CD1c-positive myeloid dendritic cell (primary cell): ENCODE measurements around the gene RAB43.

Experiments used
- DNase-seq: peaks from one replicate; pipeline ENCODE4 v3.0.0-alpha.2; 2016; ENCODE audit errors: extremely low spot score

The RAB43 gene

GRCh38 chr3:129061023-129061887 is 60.3 kb downstream of the RAB43 start:
- DNase-seq, result no peak

DNA sequence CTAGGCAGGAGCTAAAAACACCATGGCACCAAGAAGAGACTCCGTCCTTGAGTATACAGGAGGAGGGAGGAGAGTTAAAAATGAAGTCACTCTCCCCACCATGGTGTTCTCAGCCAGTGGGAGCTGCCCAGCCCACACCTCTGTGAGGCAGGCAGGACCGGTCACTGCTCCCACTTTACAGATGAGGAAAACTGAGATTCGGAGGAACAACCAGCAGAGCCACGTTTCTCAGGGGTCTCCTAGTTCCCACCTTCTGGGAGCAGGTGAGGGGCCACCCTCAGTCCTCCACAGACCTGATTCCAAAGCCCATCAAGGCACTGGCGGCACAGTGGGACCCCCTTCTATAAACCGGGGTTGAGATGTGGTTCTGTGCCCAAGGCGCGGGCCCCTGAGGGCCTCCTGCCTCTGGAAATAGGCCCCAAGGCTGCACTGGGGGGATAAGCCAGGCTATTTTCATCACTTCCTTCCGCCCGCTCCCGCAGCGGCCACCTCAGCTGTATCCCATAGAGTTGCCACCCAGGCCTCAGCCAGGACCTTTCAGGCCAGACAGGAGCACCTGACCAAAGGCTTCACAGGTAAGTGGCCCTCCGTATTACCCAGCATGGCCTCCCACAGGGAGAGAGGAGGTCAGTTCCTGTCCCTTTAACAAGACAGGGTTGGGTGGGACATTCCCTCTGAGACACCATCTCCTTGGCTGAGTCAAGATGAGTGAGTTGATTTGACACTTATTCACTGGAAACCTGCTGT is 61.2 kb downstream of the RAB43 start, which contains the start of gene GP9:
GP9 (plus strand) TSS at position 504 of the 747 bp plus-strand sequence. CDS start 961 bp downstream, outside the sequence.
- no peak for DNase-seq

DNA sequence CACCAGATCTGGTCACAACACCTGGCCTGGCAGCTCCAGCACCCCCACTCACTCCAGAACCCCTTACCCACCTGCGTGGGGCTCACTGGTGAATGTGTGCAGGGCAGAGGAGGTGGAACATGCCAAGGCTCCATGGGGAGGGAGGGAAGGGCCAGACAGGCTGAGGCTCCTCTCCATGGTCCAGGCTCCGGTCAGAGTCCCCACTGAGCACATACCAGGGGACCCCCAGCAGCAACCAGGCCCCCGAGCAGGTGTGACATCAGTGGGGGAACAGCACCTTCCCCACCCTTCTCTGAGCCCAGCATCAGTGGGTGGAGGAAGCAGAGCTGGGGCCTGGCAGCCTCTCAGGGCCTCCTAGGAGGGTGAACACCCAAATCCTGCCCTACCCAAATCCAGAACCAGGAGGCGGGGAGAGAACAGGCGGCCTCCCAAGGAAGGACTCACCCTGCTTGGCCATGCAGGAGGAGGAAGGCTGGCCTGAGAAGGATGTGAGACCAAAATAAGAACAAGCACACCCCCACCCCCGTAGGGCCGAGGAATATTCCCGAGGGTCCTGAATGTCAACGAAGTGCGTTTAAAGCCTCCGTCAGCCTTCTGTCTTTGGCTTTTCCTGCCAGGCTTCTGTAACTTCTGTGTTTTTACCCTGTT is 62.2 kb downstream of the RAB43 start:
- DNase-seq, result no peak

- DNase-seq, result no peak
Observed at GRCh38 chr3:129058441-129059200, 63.0 kb downstream of the RAB43 start.

DNA sequence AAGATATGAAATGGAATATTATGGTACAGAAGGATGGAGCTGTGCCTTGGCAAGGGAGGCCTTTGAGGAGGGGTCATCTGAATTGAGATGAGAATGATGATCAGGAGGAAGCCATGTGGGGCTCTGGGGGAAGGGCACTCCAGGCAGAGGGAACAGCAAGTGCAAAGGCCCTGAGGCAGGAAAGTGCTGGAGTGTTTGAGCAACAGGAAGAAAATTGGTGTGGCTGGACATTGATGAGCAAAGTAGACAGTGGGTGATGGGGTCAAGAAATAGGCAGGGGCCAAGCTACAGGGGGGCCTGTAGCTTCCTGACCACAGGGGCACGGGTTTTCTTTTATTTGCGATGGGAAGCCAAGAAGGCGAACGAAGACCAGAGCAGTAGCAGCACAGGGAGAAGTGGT is 64.4 kb downstream of the RAB43 start:
- DNase-seq, result no peak

- no peak for DNase-seq
Observed at GRCh38 chr3:129056451-129057173, 65.0 kb downstream of the RAB43 start.

DNA sequence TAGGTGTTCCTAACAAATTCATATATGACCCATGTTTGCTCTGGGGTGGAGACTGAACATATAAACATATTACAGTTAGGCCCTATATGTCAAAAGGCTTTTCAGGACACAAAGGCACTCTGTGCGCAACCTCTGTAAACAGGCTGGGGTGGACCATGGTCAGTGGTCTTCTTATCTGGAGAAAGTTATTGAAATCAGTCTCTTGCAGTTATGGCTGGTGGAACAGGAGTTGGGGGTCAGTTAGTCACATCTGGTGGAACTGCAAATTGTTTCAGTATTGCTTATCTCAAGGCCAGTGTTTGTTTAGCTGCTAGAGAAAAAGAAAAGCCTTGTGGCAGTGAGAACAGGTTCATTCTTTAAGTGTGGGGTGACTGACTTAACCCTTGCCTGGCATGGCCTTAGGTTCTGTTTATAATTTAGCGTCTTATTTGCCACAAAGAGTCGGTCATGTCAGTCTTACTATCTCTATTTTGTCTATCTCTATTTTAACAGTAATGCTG is 66.9 kb downstream of the RAB43 start:
- DNase-seq, result no peak

DNA sequence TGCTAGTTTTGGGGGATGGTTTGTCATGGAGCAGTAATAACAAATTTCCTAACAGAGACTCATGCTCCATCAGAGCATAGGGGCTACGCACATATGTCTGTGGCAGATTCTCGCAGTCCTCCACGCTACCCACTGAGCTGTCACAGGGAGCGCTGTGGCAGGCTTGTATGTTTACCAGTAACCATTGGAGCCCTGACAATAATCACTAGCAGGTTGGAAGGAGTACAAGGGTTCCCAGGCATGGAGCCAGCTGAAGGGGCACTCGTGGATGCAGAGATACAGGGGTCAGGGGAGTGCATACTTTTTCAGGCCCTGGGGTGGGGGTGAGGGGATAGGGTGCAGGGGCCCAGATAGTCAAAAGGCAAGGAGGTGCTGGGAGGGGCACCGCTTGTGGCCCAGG is 68.9 kb downstream of the RAB43 start:
- no peak for DNase-seq

GRCh38 chr3:129051871-129052340 is 69.7 kb downstream of the RAB43 start:
- DNase-seq, result no peak

DNA sequence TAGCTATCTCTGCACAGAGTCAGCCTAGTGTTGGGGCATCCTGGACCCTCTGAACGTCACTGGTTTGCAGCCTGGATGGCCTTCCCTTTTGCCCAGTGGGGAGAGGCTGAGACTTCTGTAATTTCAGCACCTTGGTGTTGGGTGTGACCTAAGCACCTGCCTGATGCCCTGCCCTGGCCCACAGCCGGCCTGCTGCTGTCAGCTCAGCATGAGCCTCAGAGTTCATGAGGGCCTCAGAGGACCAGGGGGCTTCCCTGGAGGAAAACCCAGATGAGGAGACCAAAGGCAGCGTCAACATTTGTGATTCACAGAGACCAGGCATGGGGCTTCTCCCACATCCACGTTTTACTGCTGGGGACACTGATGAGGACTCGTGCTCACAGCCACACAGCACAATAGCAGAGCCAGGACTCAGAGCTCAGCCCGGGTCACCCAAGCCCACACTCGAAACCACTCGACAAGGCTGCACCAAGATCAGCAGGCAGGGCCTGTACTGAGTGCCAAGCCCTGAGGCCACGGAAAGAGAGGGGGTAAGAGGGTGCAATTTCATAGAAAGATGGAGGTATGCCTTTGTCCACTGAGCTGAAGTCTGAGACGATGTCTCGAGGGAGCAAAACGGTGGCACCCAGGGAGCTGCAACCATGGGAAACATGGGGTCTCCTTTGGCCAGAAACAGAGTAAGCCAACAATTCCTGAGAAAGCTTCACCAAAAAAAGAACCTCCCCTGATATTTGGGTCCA is 70.9 kb downstream of the RAB43 start:
- DNase-seq, result no peak

DNA sequence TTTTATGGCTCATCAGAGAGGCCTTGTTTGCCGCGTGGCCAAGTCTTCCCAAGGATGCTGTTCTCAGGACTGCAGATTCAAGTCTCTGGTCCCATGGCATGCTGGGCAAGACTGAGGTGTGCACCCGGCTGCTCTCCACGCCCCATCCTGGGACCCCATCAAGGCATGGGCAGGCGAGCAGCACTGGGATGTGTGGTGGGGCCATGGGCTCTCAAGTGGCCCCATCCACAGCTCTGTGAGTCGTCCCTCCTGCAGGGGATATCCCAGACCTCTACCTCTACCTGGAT is 74.1 kb downstream of the RAB43 start:
- DNase-seq, result no peak

GRCh38 chr3:129046732-129047552 is 74.7 kb downstream of the RAB43 start:
- no peak for DNase-seq

- DNase-seq, result no peak
Observed at GRCh38 chr3:129046037-129046731, 75.4 kb downstream of the RAB43 start.

DNA sequence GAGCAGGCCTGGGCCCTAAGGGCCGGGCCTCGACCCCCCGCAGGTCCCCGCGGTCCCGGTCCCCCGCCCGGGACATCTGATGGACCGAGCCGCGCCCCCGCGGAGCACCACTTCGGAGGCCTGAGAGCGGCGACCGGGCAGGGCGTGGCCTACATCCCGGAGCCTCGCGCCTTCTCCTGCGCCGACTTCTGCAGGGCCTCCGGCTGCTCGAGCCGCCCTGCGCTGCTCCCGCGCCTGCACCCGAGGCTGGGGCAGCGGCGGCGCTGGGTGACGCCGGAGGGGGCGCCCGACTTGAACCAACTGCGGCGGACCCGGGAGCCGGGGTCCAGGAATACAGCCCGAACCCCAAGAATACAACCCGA is 75.9 kb downstream of the RAB43 start:
- DNase-seq, result peak; percentile 17

DNA sequence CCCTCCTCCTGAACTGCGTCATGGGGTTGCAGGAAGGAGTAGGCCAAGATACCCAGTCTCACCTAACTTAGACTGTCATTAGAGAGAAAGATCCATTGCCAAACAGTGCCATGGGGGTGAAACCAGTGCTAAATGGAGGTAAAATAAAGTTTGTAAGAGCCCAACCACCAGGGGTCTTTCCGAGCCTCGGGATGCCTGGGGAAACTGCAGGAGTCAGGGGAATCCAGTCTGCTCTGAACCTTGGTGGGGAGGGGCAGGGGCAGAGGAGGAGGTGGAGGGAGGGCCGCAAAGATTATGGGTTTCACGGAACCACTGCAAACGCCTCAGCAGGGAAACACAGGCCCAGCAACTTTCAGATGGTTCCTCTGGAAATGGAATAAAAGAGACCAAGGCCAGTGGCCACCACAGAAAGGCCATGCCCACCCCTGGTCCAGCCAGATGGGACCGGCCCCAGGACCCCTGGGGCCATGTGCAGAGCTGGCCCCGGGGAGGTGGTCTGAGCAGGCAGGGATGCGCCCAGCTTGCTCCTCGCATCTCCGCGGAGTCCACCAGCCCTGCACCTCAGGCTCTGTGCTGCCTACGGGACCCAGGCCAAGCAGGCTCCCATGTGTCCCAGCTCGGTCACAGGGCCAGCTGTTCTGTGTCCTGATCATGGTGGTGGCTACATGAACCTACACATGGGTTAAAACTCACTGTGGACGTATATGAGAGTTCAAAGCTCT is 80.9 kb downstream of the RAB43 start:
- no peak for DNase-seq

DNA sequence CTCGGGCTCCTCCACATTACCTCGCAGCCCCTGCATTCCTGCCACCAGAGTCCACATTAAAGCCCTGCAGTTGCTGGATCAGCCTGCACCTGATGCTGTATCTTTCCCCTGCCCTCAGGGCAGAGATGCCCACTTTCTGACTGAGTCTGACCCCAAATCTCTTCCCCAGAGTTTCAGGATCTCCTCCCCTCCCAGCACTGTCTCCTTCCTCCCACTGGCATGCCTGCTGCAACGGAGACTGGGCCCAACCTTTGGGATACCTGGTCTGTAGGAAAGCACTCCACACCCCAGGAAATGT is 81.6 kb downstream of the RAB43 start:
- DNase-seq, result no peak

DNA sequence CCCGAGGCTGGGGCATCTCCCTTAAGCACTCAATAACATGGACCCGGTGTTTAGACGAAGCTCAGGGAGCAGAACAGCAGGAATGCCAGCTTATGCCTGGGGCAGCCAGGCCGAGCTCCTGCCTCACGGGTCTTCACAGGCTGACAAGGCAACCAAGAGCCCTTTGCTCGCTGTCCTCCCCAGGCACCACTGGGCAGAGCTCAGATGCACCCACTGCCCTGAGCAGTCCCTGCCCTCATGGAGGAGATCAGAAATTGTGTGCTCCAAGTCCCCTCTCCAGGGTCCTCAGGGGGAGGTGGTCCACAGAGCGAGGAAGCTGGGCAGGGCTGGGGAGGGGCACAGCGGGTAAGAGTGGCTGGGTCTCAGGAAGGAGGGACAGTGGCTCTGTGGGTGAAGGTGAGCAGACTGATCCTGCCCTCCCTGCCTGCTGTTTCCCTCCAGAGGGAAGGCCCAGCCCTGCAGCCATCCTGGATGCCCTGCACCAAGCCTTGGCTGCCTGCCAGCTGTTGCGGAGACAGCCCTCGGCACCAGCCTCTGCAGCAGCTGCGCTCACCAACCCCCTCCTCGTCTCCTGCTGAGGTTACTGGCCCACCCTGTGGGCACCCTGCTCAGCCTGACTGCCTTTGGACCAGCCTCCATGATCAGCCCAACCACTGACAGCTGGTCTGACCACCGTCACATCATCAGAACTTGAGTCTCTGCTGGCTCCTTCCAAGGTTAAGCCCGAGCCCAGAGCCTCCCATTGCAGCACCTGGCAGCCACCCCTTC is 82.1 kb downstream of the RAB43 start:
- no peak for DNase-seq
